ENCODE data around the gene ULK1.

- no peak for TF ChIP-seq CTCF (conservative IDR thresholded peaks at IDR 0.05; ENCODE audit: low read depth in 2 of 2)
- no peak for TF ChIP-seq EZH2 (IDR thresholded peaks at IDR 0.05; ENCODE audit: low read depth, unreplicated experiment)
- no peak for TF ChIP-seq EZH2phosphoT487 (IDR thresholded peaks at IDR 0.05; ENCODE audit: unreplicated experiment)
- TF ChIP-seq POLR2AphosphoS5 (IDR thresholded peaks at IDR 0.05; ENCODE audit: low read depth), result no peak
- no peak for TF ChIP-seq CREB1 (CRISPR knock-in tag; IDR thresholded peaks at IDR 0.05; ENCODE audit: low read depth)
- no peak for TF ChIP-seq REST (IDR thresholded peaks at IDR 0.05; ENCODE audit: unreplicated experiment)
- TF ChIP-seq JUNB (IDR thresholded peaks at IDR 0.05; ENCODE audit: unreplicated experiment), result no peak
- no peak for TF ChIP-seq ZNF114 (CRISPR knock-in tag; IDR thresholded peaks at IDR 0.05)
- no peak for TF ChIP-seq ETS1 (IDR thresholded peaks at IDR 0.05)
- no peak for TF ChIP-seq STAT1 (IDR thresholded peaks at IDR 0.05; ENCODE audit: unreplicated experiment)
- TF ChIP-seq ZNF462 (CRISPR knock-in tag; IDR thresholded peaks at IDR 0.05), result no peak
Measured at GRCh38 chr12:131897276-131897675, 2.9 kb downstream of the ULK1 start.
